GM12891 (cell line): ENCODE results near the gene CNIH3.

ENCODE experiments used
- POLR2A ChIP-seq: IDR thresholded peaks from 2 replicates; pipeline ENCODE4 v1.6.1; 2011; ENCODE audit warnings: low read depth, low read length, control low read depth
- POLR2AphosphoS5 ChIP-seq: IDR thresholded peaks from 2 replicates; pipeline ENCODE4 v1.6.1; 2011; ENCODE audit warnings: low read depth, low read length, control low read depth
- POU2F2 ChIP-seq: IDR thresholded peaks from 2 replicates; pipeline ENCODE4 v1.6.1; 2011; ENCODE audit warnings: low read depth, mild to moderate bottlenecking, control low read depth, low read length, moderate library complexity
- SPI1 ChIP-seq: IDR thresholded peaks from 2 replicates; pipeline ENCODE4 v1.6.1; 2011; ENCODE audit warnings: low read depth, low read length, control low read depth
- TAF1 ChIP-seq: IDR thresholded peaks from 2 replicates; pipeline ENCODE4 v1.6.1; 2011; ENCODE audit warnings: low read depth, low read length, control low read depth

GRCh38 chr1:224613486-224613885 is 2.6 kb upstream of the CNIH3 start:
- TF ChIP-seq POLR2AphosphoS5 (no peak), POLR2A (no peak), TAF1 (no peak), POU2F2 (no peak), SPI1 (no peak)
